Neural crest cell (in vitro differentiated cells): Measurements from ENCODE around the gene OXNAD1. TPM values are rescaled to one million over a fixed set of nuclear protein-coding genes. Genes with fewer than 3 reads are reported as not detected.

Experiments
- DNase-seq: peaks from one replicate; pipeline ENCODE4 v3.0.0; 2021; ENCODE audit warnings: low read depth, mixed read lengths, low spot score
- H3K27ac Mint-ChIP-seq: one replicate; pipeline ENCODE4 v1.8.0; 2021; ENCODE audit warnings: mild to moderate bottlenecking, mixed read lengths; ENCODE audit not compliant: unreplicated experiment
- H3K27me3 Mint-ChIP-seq: 2 replicates; pipeline ENCODE4 v1.8.0; 2021; ENCODE audit warnings: low read depth, mild to moderate bottlenecking, mixed read lengths
- H3K36me3 Mint-ChIP-seq: 2 replicates; pipeline ENCODE4 v1.8.0; 2021; ENCODE audit warnings: low read depth, mild to moderate bottlenecking, mixed read lengths
- H3K4me1 Mint-ChIP-seq: 2 replicates; pipeline ENCODE4 v1.8.0; 2021; ENCODE audit warnings: mixed read lengths
- H3K4me3 Mint-ChIP-seq: one replicate; pipeline ENCODE4 v1.8.0; 2021; ENCODE audit warnings: mild to moderate bottlenecking, mixed read lengths
- H3K9me3 Mint-ChIP-seq: 2 replicates; pipeline ENCODE4 v1.8.0; 2021; ENCODE audit warnings: mixed read lengths
- CTCF ChIP-seq: fragments of 200-600 bp; sonication (generic); conservative IDR thresholded peaks from 2 replicates; pipeline ENCODE4 v1.5.0; 2021; ENCODE audit warnings: antibody characterized with exemption, mild to moderate bottlenecking
- total RNA-seq: library from RNA; stranded (reverse); gene quantifications from 2 replicates; pipeline ENCODE4 v1.2.1, GENCODE V29; 2021

Gene OXNAD1
- total RNA-seq, 1 donor from 2014 or later, result 17.4 TPM

GRCh38 chr3:16354291-16354690, 89.3 kb downstream of the OXNAD1 start:
- Mint-ChIP-seq H3K9me3 (no peaks in the 10 kb centered on the region), H3K36me3 (peaks cover 6% of the 10 kb centered on the region), H3K27ac (no peak overlapping the region), H3K27me3 (no peaks in the 10 kb centered on the region), H3K4me3 (no peak overlapping the region), H3K4me1 (peaks cover 23% of the 10 kb centered on the region)
- TF ChIP-seq CTCF, result no peak
- no peak for DNase-seq

Other genes starting within 250 kb of the OXNAD1 start
- gene GALNT15, start 90.5 kb upstream of the OXNAD1 start, total RNA-seq, result not detected in 2 replicates
- 31.9 and 32.1 TPM in 2 replicates for gene DPH3, start 269 bp upstream of the OXNAD1 start, total RNA-seq
- 1.9 and 2.0 TPM in 2 replicates for gene RFTN1, start 248.5 kb downstream of the OXNAD1 start, total RNA-seq